Neural progenitor cell (in vitro differentiated cells): ENCODE results near the gene GORASP1.

Source experiments
- EZH2 ChIP-seq: fragments of 200-600 bp; sonication (generic); IDR thresholded peaks from 2 replicates; pipeline ENCODE4 v1.6.1; 2017; ENCODE audit warnings: antibody characterized with exemption, mild to moderate bottlenecking, moderate library complexity
- TF ChIP-seq, protein P1 (sequence below): fragments of 200-600 bp; sonication (generic); IDR thresholded peaks from 2 replicates; pipeline ENCODE4 v1.5.1; 2017; ENCODE audit warnings: antibody characterized with exemption, mild to moderate bottlenecking

- TF ChIP-seq, protein P1, sequence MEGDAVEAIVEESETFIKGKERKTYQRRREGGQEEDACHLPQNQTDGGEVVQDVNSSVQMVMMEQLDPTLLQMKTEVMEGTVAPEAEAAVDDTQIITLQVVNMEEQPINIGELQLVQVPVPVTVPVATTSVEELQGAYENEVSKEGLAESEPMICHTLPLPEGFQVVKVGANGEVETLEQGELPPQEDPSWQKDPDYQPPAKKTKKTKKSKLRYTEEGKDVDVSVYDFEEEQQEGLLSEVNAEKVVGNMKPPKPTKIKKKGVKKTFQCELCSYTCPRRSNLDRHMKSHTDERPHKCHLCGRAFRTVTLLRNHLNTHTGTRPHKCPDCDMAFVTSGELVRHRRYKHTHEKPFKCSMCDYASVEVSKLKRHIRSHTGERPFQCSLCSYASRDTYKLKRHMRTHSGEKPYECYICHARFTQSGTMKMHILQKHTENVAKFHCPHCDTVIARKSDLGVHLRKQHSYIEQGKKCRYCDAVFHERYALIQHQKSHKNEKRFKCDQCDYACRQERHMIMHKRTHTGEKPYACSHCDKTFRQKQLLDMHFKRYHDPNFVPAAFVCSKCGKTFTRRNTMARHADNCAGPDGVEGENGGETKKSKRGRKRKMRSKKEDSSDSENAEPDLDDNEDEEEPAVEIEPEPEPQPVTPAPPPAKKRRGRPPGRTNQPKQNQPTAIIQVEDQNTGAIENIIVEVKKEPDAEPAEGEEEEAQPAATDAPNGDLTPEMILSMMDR, result no peak
- TF ChIP-seq EZH2, result no peak
These were observed 32.0 kb upstream of the GORASP1 start for GRCh38 chr3:39139442-39139841.
